ENCODE results near the gene FBLN1.

FBLN1 gene

DNA sequence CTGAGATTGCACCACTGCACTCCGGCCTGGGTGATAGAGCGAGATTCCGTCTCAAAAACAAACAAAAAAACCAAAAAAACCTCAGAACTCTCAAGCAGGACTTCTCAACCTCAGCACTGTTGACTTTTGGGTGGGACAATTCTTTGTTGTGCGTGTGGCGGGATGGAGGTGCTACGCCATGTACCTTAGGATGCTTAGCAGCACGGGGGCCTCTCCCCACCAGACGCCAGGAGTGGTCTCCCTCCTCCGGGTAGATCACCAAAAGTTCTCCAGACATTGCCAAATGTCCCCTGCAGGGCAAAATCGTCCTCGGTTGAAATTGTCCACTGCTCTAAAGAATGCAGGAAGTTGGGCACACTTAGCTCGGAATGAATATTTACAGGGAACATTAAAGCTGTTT, 142.0 kb downstream of the FBLN1 start:
- no peak for DNase-seq

GRCh38 chr22:45645150-45645525, 142.5 kb downstream of the FBLN1 start:
- no peak for DNase-seq

GRCh38 chr22:45645526-45646414, 143.1 kb downstream of the FBLN1 start:
- peak; percentile 51 for DNase-seq

DNA sequence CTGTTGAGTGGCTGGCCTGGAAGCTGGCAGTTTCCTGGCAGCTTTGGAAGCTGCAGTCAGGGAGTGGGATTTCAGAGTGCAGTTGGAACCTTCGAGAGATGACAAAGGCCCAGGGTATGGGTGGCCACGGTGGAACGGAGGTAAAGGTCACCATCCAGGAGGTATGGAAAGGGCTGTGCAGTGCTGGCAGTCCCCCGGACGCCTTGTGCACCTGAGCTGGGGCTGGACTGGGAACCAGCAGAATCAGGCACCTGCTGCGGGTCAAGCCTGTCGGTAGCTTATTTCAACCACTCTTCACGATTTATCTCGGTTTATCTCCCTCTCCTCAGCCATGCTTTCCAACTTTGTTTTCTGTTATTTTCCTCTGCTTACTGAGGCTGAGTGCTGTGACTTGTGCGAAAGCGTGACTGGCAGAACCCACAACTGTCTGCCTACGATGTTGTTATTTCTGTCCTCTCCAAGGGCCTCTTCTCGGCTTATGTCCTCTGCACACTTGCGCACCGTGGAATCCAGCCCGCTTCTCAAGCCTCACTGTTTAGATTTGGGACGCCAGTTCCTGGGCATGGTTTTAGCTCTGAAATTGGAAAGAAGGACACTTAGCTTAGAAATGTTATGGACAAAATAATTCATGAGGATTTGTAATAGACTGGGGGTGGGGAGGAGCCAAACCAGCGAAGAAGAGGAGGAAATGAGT, 145.0 kb downstream of the FBLN1 start:
- DNase-seq, result no peak

DNA sequence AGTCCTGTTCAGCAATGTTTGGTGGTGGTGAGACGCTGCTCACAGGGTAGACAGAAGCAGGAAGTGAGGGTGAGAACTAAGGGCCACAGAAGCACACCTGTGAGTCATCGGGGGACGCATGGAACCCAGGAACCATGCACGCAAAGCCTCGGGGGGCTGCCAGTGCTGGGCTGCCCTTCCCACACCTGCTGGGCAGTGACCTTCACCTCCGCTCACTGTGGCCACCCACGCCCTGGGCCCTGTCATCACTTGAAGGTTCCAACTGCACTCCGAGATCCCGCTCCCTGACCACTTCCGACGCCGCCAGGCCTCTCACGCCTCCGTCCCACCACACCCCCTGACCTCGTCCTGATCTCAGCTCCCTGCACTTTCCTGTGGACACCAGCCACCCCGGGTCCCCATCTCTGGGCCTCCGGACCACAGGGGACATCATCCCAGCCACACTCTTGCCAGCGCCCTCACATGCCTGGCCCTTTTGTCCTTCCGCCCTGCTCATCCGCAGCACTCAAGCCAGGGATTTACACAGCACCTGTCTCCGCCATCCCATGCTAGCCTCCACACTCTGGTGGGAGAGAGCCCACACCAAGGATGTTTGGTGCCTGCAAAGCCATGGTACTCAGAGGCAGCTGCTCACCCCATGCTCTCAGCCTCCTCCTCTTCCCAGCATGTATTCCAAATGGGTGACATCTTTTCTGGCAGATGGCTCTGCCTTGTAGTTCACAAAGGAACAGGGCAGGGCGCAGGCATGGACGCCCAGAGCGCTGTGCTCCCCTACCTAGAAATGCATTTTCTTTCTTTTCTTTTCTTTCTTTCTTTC, 145.8 kb downstream of the FBLN1 start:
- no peak for DNase-seq

DNA sequence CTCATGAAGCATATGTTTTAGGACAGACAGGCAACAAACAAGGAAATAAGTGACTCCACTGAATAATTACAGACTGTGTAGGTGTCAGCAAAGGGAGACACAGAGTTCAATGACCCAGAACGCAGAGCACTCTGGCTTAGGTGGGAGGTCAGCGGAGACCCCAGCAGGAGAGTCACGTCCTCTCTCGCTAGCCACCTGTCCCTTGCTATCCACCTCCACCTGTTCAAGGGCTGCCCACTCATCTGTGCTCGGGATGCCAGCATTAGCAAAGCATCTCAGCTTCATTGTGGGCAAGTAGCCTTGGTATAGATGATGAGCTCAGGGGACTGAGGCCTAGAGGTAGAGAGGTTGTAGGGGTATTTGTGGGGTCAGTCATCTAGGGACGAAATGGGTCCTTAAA, 147.1 kb downstream of the FBLN1 start:
- no peak for DNase-seq

- DNase-seq, result no peak
Observed at GRCh38 chr22:45650721-45651120, 148.0 kb downstream of the FBLN1 start.
